HG02973 (cell line): ENCODE measurements around the gene MANBA.

Experiments used
- ATAC-seq: cut with Tn5 transposase; IDR thresholded peaks from one replicate; pipeline ENCODE4 v1.9.1; 2021; ENCODE audit warnings: moderate library complexity; ENCODE audit not compliant: unreplicated experiment

Gene MANBA

GRCh38 chr4:102760645-102761295 lies at the start of gene MANBA:
TSS of gene MANBA (minus strand) at chr4:102760968. CDS start at chr4:102760894, 74 bp downstream.
- peak; percentile 88 for ATAC-seq

GRCh38 chr4:102809691-102810090 lies 48.9 kb upstream of the MANBA start:
- no peak for ATAC-seq

- ATAC-seq: no peak
Observed at GRCh38 chr4:102809190-102809589, 48.4 kb upstream of the MANBA start.

GRCh38 chr4:102808009-102808408 lies 47.2 kb upstream of the MANBA start:
- no peak for ATAC-seq

- no peak for ATAC-seq
Observed at GRCh38 chr4:102807345-102807744, 46.6 kb upstream of the MANBA start.

GRCh38 chr4:102799816-102800215 lies 39.0 kb upstream of the MANBA start:
- no peak for ATAC-seq

GRCh38 chr4:102794999-102795398 lies 34.2 kb upstream of the MANBA start:
- ATAC-seq: no peak

GRCh38 chr4:102792361-102792936 lies 31.7 kb upstream of the MANBA start:
- ATAC-seq: no peak

- ATAC-seq: no peak
Observed at GRCh38 chr4:102791318-102791835, 30.6 kb upstream of the MANBA start.

- no peak for ATAC-seq
Observed at GRCh38 chr4:102789317-102789717, 28.5 kb upstream of the MANBA start.

GRCh38 chr4:102787944-102788343 lies 27.2 kb upstream of the MANBA start:
- no peak for ATAC-seq

- no peak for ATAC-seq
Observed at GRCh38 chr4:102787096-102787881, 26.5 kb upstream of the MANBA start.

- ATAC-seq: no peak
Observed at GRCh38 chr4:102786279-102786678, 25.5 kb upstream of the MANBA start.

- no peak for ATAC-seq
Observed at GRCh38 chr4:102783006-102783405, 22.2 kb upstream of the MANBA start.

GRCh38 chr4:102781570-102781969 lies 20.8 kb upstream of the MANBA start:
- ATAC-seq: no peak

- ATAC-seq: peak; percentile 77
Observed at GRCh38 chr4:102780476-102781144, 19.8 kb upstream of the MANBA start.

- no peak for ATAC-seq
Observed at GRCh38 chr4:102779204-102779603, 18.4 kb upstream of the MANBA start.

GRCh38 chr4:102778720-102779119 lies 18.0 kb upstream of the MANBA start:
- no peak for ATAC-seq

GRCh38 chr4:102775805-102776204 lies 15.0 kb upstream of the MANBA start:
- no peak for ATAC-seq

- ATAC-seq: no peak
Observed at GRCh38 chr4:102774254-102774653, 13.5 kb upstream of the MANBA start.

- ATAC-seq: no peak
Observed at GRCh38 chr4:102772738-102773340, 12.1 kb upstream of the MANBA start.
